Cardiac septum (tissue), 1 donor: ENCODE results near the gene GPR18. TPM values are rescaled to one million over a fixed set of nuclear protein-coding genes. Genes with fewer than 3 reads are reported as not detected.

ENCODE experiments used
- DNase-seq: peaks from one replicate; pipeline ENCODE4 v3.0.0-alpha.2; 2020; ENCODE audit warnings: low spot score
- intact Hi-C: fragments of 100-400 bp; cut with DNase I; formaldehyde crosslinking; loops from one replicate; pipeline ENCODE4 v1.14.0; 2022
- total RNA-seq: library from RNA; stranded (reverse); fragmentation: NEBNext Ultra II Directional; extraction: Animal tissue kit (Norgen Biotek cat#: 25700); gene quantifications from one replicate; pipeline ENCODE4 v1.2.1, GENCODE V29; 2021
- donor health status: DM: no; HTN: no; CAD: no.

Gene GPR18
- total RNA-seq, 1 donor from 2014 or later = not detected

- DNase-seq = no peak
- intact Hi-C loops = no loop called here
Measured at GRCh38 chr13:99270518-99270917, 12.3 kb upstream of the GPR18 start.

GRCh38 chr13:99269627-99270241 lies 11.6 kb upstream of the GPR18 start:
- DNase-seq = no peak
- intact Hi-C loops = loop anchor here (2.0 to 5.0 kb wide), 2 partner anchors 67 to 167 kb away; partner anchors contain the start of gene UBAC2

- no peak for DNase-seq
- intact Hi-C loops = loop anchor here (2.0 to 5.0 kb wide), 2 partner anchors 67 to 168 kb away; partner anchors contain the start of gene UBAC2
Measured at GRCh38 chr13:99268822-99269221, 10.6 kb upstream of the GPR18 start.

- no peak for DNase-seq
Measured at GRCh38 chr13:99267927-99268326, 9.7 kb upstream of the GPR18 start.

GRCh38 chr13:99266827-99267226 lies 8.6 kb upstream of the GPR18 start:
- no peak for DNase-seq
- intact Hi-C loops = loop anchor here (5.0 kb wide), 1 partner anchor 65 kb away; the partner anchor contains the start of gene UBAC2

More at GRCh38 chr13:99267927-99268326, 9.7 kb upstream of the GPR18 start:
- intact Hi-C loops = loop anchor here (2.0 to 5.0 kb wide), 2 partner anchors 66 to 169 kb away; partner anchors contain the start of gene UBAC2

- DNase-seq = no peak
- intact Hi-C loops = loop anchor here (2.0 to 5.0 kb wide), 2 partner anchors 64 to 89 kb away; partner anchors contain the start of gene UBAC2
Measured at GRCh38 chr13:99265821-99266426, 7.7 kb upstream of the GPR18 start.

GRCh38 chr13:99265162-99265800 lies 7.1 kb upstream of the GPR18 start:
- intact Hi-C loops = loop anchor here (2.0 to 5.0 kb wide), 2 partner anchors 63 to 88 kb away; partner anchors contain the start of gene UBAC2
- DNase-seq = no peak

GRCh38 chr13:99264051-99264450 lies 5.9 kb upstream of the GPR18 start:
- intact Hi-C loops = loop anchor here (2.0 kb wide), 1 partner anchor 87 kb away; no protein-coding TSS in a partner anchor

GRCh38 chr13:99263126-99263785 lies 5.1 kb upstream of the GPR18 start:
- no peak for DNase-seq
- intact Hi-C loops = no loop called here

More at GRCh38 chr13:99264051-99264450, 5.9 kb upstream of the GPR18 start:
- no peak for DNase-seq

GRCh38 chr13:99261059-99261458 lies 2.9 kb upstream of the GPR18 start:
- intact Hi-C loops = no loop called here
- DNase-seq = no peak

- intact Hi-C loops = no loop called here
- no peak for DNase-seq
Measured at GRCh38 chr13:99260216-99260615, 2.0 kb upstream of the GPR18 start.

- DNase-seq = no peak
- intact Hi-C loops = no loop called here
Measured at GRCh38 chr13:99258946-99259345, 767 bp upstream of the GPR18 start.

GRCh38 chr13:99257291-99257690 lies 888 bp downstream of the GPR18 start:
- intact Hi-C loops = no loop called here

GRCh38 chr13:99256709-99257108 lies 1.5 kb downstream of the GPR18 start:
- DNase-seq = no peak
- intact Hi-C loops = no loop called here

More at GRCh38 chr13:99257291-99257690, 888 bp downstream of the GPR18 start:
- DNase-seq = no peak

- no peak for DNase-seq
- intact Hi-C loops = no loop called here
Measured at GRCh38 chr13:99256283-99256682, 1.9 kb downstream of the GPR18 start.

GRCh38 chr13:99255271-99255670 lies 2.9 kb downstream of the GPR18 start:
- intact Hi-C loops = no loop called here

GRCh38 chr13:99254830-99255229 lies 3.3 kb downstream of the GPR18 start:
- DNase-seq = no peak
- intact Hi-C loops = no loop called here

More at GRCh38 chr13:99255271-99255670, 2.9 kb downstream of the GPR18 start:
- DNase-seq = no peak

- intact Hi-C loops = no loop called here
- DNase-seq = no peak
Measured at GRCh38 chr13:99251921-99252320, 6.3 kb downstream of the GPR18 start.

- intact Hi-C loops = no loop called here
- DNase-seq = no peak
Measured at GRCh38 chr13:99250982-99251825, 7.0 kb downstream of the GPR18 start.
